SU-DHL-6 (cell line): Measurements from ENCODE around the gene MLN.

ENCODE experiments used
- H2AFZ ChIP-seq: fragments of 200-600 bp; sonication (generic); 2 replicates; pipeline ENCODE4 v1.6.1; 2014; ENCODE audit warnings: low read depth, mild to moderate bottlenecking, moderate library complexity, mixed read lengths, antibody characterized with exemption, low read length; ENCODE audit not compliant: severe bottlenecking
- H3F3A ChIP-seq: fragments of 200-600 bp; shearing (Covaris generic); 2 replicates; pipeline ENCODE4 v1.6.0; 2016; ENCODE audit warnings: antibody characterized with exemption, mild to moderate bottlenecking; ENCODE audit not compliant: insufficient read depth
- H3K27ac ChIP-seq: fragments of 200-600 bp; sonication (generic); 2 replicates; pipeline ENCODE4 v1.5.1; 2016; ENCODE audit warnings: low read depth, mild to moderate bottlenecking, low read length, moderate library complexity, mixed read lengths
- H3K27me3 ChIP-seq: fragments of 200-600 bp; sonication (generic), shearing (Covaris generic); 2 replicates; pipeline ENCODE4 v1.6.0; 2014; ENCODE audit warnings: mild to moderate bottlenecking, low read length
- H3K36me3 ChIP-seq: fragments of 200-600 bp; sonication (generic); 2 replicates; pipeline ENCODE4 v1.6.1; 2014; ENCODE audit warnings: mild to moderate bottlenecking, low read length, mixed read lengths
- H3K4me2 ChIP-seq: fragments of 300-600, 200-600 bp; shearing (Covaris generic), sonication (generic); 2 replicates; pipeline ENCODE4 v1.6.0; 2014; ENCODE audit warnings: low read length, low read depth, mild to moderate bottlenecking; ENCODE audit not compliant: poor library complexity, severe bottlenecking
- H3K4me3 ChIP-seq: fragments of 200-600 bp; sonication (generic); 2 replicates; pipeline ENCODE4 v1.5.1; 2014; ENCODE audit warnings: antibody characterized with exemption, low read length, mild to moderate bottlenecking, mixed read lengths; ENCODE audit not compliant: insufficient read depth, poor library complexity, severe bottlenecking
- H3K79me2 ChIP-seq: fragments of 200-600 bp; sonication (generic); 2 replicates; pipeline ENCODE4 v1.6.1; 2014; ENCODE audit warnings: mild to moderate bottlenecking, low read length, moderate library complexity; ENCODE audit not compliant: insufficient read depth
- H3K9ac ChIP-seq: fragments of 200-600 bp; sonication (generic); 2 replicates; pipeline ENCODE4 v1.7.0; 2014; ENCODE audit warnings: mild to moderate bottlenecking, low read length
- H3K9me2 ChIP-seq: fragments of 200-600 bp; sonication (generic); replicated peaks from 2 replicates; pipeline ENCODE4 v1.6.1; 2014; ENCODE audit warnings: low read length; ENCODE audit not compliant: insufficient read depth
- H3K9me3 ChIP-seq: fragments of 200-600 bp; sonication (generic); 2 replicates; pipeline ENCODE4 v1.6.1; 2014; ENCODE audit warnings: low read length, mixed read lengths; ENCODE audit not compliant: insufficient read depth
- H4K20me1 ChIP-seq: fragments of 200-600 bp; sonication (generic); 2 replicates; pipeline ENCODE4 v1.6.1; 2014; ENCODE audit warnings: low read depth, mild to moderate bottlenecking, antibody characterized with exemption, low read length, moderate library complexity, mixed read lengths
- CTCF ChIP-seq: fragments of 200-600 bp; sonication (generic); IDR thresholded peaks from one replicate; pipeline ENCODE4 v1.5.1; 2017; ENCODE audit warnings: antibody characterized with exemption, mild to moderate bottlenecking, low read length, moderate library complexity; ENCODE audit not compliant: insufficient read depth, poor library complexity, severe bottlenecking
- EZH2phosphoT487 ChIP-seq: fragments of 200-600 bp; sonication (generic), shearing (Covaris generic); conservative IDR thresholded peaks from 2 replicates; pipeline ENCODE4 v1.6.1; 2018; ENCODE audit warnings: mild to moderate bottlenecking, antibody characterized with exemption, low read length, moderate library complexity, mixed read lengths

The MLN gene

GRCh38 chr6:33808641-33809180, 4.9 kb upstream of the MLN start:
- Histone ChIP-seq H3K9me3 (no peaks in the 10 kb centered on the region), H2AFZ (no peak overlapping the region), H3K9me2 (no peaks in the 10 kb centered on the region), H3K4me3 (no peak overlapping the region), H3K79me2 (no peaks in the 10 kb centered on the region), H3K9ac (no peak overlapping the region), H4K20me1 (no peaks in the 10 kb centered on the region), H3K27ac (no peak overlapping the region), H3F3A (no peaks in the 10 kb centered on the region), H3K36me3 (no peaks in the 10 kb centered on the region), H3K27me3 (no peaks in the 10 kb centered on the region), H3K4me2 (no peak overlapping the region)
- TF ChIP-seq CTCF, result no peak
- no peak for TF ChIP-seq EZH2phosphoT487

DNA sequence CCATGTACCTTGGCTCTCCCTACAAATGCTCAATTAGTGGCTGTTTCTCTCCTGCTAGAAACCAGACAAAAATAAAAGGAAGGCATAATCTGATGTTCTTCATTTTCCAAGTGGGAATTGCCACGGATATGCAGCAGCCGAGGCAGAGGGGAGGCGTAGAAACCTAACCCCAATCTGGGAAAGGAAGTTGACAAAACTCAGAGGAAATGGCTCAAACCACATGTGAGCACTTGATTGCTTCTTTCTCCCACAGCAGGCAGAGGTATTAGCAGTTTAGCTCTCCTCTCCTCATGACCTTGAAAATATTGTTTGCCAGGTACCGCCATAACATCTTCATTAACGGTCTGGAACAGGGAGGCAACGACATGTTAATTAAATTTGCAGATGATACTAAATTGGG, 3.8 kb upstream of the MLN start:
- Histone ChIP-seq H2AFZ (no peak overlapping the region), H3K9me2 (no peaks in the 10 kb centered on the region), H3K4me2 (no peak overlapping the region), H3K27me3 (no peaks in the 10 kb centered on the region), H3K9ac (no peak overlapping the region), H3K27ac (no peak overlapping the region), H3K79me2 (no peaks in the 10 kb centered on the region), H4K20me1 (no peaks in the 10 kb centered on the region), H3K4me3 (no peak overlapping the region), H3K9me3 (no peaks in the 10 kb centered on the region), H3K36me3 (no peaks in the 10 kb centered on the region), H3F3A (no peaks in the 10 kb centered on the region)
- TF ChIP-seq CTCF (no peak), EZH2phosphoT487 (no peak)

GRCh38 chr6:33806841-33807240, 3.0 kb upstream of the MLN start:
- TF ChIP-seq EZH2phosphoT487 (no peak), CTCF (no peak)
- Histone ChIP-seq H3K27me3 (no peaks in the 10 kb centered on the region), H3K27ac (no peak overlapping the region), H3K36me3 (no peaks in the 10 kb centered on the region), H3K4me2 (no peak overlapping the region), H3K79me2 (no peaks in the 10 kb centered on the region), H3F3A (no peaks in the 10 kb centered on the region), H2AFZ (no peak overlapping the region), H3K9me3 (no peaks in the 10 kb centered on the region), H3K9me2 (no peaks in the 10 kb centered on the region), H4K20me1 (no peaks in the 10 kb centered on the region), H3K9ac (no peak overlapping the region), H3K4me3 (no peak overlapping the region)
